HG03103 (cell line): Measurements from ENCODE around the gene CCDC197.

Experiments used
- ATAC-seq: cut with Tn5 transposase; IDR thresholded peaks from one replicate; pipeline ENCODE4 v1.9.1; 2021; ENCODE audit warnings: low read depth; ENCODE audit not compliant: unreplicated experiment

Gene CCDC197

GRCh38 chr14:93997082-93997481 is at the start of gene CCDC197:
CCDC197 (plus strand) TSS chr14:93997301; CDS start chr14:93998132, 831 bp downstream.
- no peak for ATAC-seq

GRCh38 chr14:93949511-93950075 is 47.5 kb upstream of the CCDC197 start:
- ATAC-seq: no peak

- ATAC-seq: no peak
These were observed 46.0 kb upstream of the CCDC197 start for GRCh38 chr14:93950948-93951634.

GRCh38 chr14:93951635-93952540 is 45.2 kb upstream of the CCDC197 start:
- ATAC-seq: no peak

GRCh38 chr14:93952829-93953228 is 44.3 kb upstream of the CCDC197 start:
- ATAC-seq: no peak

- no peak for ATAC-seq
These were observed 43.8 kb upstream of the CCDC197 start for GRCh38 chr14:93953263-93953662.

GRCh38 chr14:93953739-93954515 is 43.2 kb upstream of the CCDC197 start:
- ATAC-seq: no peak

- ATAC-seq: no peak
These were observed 42.6 kb upstream of the CCDC197 start for GRCh38 chr14:93954516-93954830.

- peak; percentile 35 for ATAC-seq
These were observed 41.9 kb upstream of the CCDC197 start for GRCh38 chr14:93954900-93955849.

GRCh38 chr14:93955850-93956481 is 41.1 kb upstream of the CCDC197 start:
- ATAC-seq: no peak

GRCh38 chr14:93956514-93957332 is 40.4 kb upstream of the CCDC197 start:
- no peak for ATAC-seq

GRCh38 chr14:93957333-93957710 is 39.8 kb upstream of the CCDC197 start:
- ATAC-seq: no peak

GRCh38 chr14:93957751-93958566 is 39.1 kb upstream of the CCDC197 start:
- no peak for ATAC-seq

- ATAC-seq: no peak
These were observed 38.4 kb upstream of the CCDC197 start for GRCh38 chr14:93958567-93959238.

GRCh38 chr14:93959239-93960107 is 37.6 kb upstream of the CCDC197 start:
- peak; percentile 71 for ATAC-seq

GRCh38 chr14:93960108-93960475 is 37.0 kb upstream of the CCDC197 start:
- no peak for ATAC-seq
